ENCODE measurements around the gene TJP2. TPM values are rescaled to one million over a fixed set of nuclear protein-coding genes. Genes with fewer than 3 reads are reported as not detected.
"Not testable (repeated sequence)": the region's sequence is repeated elsewhere in the genome, so short reads cannot be mapped to it uniquely, and the experiment has no call there.

Gene TJP2
- total RNA-seq, 1 experiment from 2014 or later = 2.3 TPM

DNA sequence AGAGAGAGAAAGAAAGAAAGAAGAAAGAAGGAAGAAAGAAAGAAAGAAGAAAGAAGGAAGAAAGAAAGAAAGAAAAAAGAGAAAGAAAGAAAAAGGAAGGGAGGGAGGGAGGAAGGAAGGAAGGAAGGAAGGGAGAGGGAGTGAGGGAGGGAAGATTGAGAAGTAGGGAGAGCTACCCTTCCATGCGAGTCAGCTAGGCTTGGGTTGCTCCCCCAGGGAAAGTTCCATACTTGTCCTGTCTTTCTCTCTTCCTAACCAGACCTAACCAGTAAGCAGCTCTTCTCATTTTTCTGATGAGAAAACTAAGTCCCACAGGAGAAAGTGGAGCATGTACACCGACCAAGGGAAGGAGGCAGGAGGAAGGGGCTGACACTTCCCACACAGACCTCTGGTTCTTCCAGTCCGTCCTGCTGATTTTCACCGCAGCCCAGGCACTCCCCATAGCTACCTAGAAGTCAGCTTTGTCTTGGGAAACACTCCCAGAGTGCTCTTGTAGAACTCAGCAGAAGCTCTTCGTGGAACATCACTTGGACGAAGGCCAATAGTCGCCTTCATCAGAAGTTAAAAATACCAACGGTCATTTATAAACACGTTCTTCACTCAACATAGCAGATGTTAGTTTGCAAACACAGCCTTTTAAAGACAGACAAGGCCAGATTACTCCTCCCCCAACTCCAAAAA lies 121.9 kb downstream of the TJP2 start:
- H3K4me1 ChIP-seq (ENCODE audit: low read length) = no peaks in the 10 kb centered on the region
- DNase-seq = no peak
- no peaks in the 10 kb centered on the region for H3K36me3 ChIP-seq (ENCODE audit: insufficient read depth, low read length)
- H3K9me3 ChIP-seq (ENCODE audit: low read length) = no peaks in the 10 kb centered on the region
- no peak overlapping the region for H3K4me2 ChIP-seq (ENCODE audit: low read depth, low read length, poor library complexity, severe bottlenecking)
- H2AFZ ChIP-seq (ENCODE audit: low read length) = no peak overlapping the region
- H4K20me1 ChIP-seq (ENCODE audit: insufficient read depth, low read depth, low read length) = no peaks in the 10 kb centered on the region
- no peaks in the 10 kb centered on the region for H3K79me2 ChIP-seq (ENCODE audit: low read length)
- H3K9me2 ChIP-seq (replicated peaks; ENCODE audit: insufficient read depth, low read length) = no peaks in the 10 kb centered on the region
- H3K27ac ChIP-seq (ENCODE audit: low read length) = no peak overlapping the region
- no peak overlapping the region for H3K4me3 ChIP-seq (ENCODE audit: low read length)
- no peak overlapping the region for H3K9ac ChIP-seq (ENCODE audit: low read length)
- no peaks in the 10 kb centered on the region for H3K27me3 ChIP-seq (ENCODE audit: low read length)

DNA sequence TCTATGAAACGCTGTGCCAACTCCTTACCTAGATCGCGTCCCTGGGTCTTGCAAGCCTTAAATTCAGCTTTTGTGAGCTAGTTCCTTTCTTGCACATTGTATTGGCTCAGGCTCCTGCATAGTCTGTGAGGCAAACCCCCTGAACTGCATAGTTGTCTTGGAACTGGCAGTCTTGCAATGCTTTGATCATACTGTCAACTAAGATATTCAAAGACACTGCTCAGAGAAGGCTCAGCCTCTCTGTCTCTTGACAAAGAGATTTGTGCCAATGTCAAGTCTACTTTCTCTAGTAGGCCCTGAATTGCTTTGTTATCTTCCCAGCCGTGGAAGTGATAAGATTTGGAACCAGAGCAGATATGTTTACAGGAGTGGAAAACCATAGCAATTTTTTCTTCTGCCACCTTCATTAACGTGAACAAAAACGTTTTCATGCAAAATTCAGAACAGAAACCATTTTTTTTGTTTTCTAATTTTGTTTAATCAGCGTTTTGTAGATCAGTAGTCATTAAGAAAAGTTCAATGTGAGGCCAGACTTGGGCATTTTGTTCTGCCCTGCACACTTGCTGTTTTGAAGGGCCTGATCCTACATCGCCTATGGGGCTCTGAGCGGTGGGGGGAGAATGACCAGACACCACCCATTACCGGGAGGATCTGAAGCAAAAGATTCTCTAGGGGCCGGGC lies 123.4 kb downstream of the TJP2 start:
- Histone ChIP-seq H4K20me1 (ENCODE audit: insufficient read depth, low read depth, low read length) (no peaks in the 10 kb centered on the region), H3K27ac (ENCODE audit: low read length) (no peak overlapping the region), H3K4me1 (ENCODE audit: low read length) (no peaks in the 10 kb centered on the region), H3K79me2 (ENCODE audit: low read length) (no peaks in the 10 kb centered on the region), H3K36me3 (ENCODE audit: insufficient read depth, low read length) (no peaks in the 10 kb centered on the region), H3K9me3 (ENCODE audit: low read length) (no peaks in the 10 kb centered on the region), H3K4me2 (ENCODE audit: low read depth, low read length, poor library complexity, severe bottlenecking) (no peak overlapping the region), H3K9ac (ENCODE audit: low read length) (no peak overlapping the region), H3K27me3 (ENCODE audit: low read length) (no peaks in the 10 kb centered on the region), H2AFZ (ENCODE audit: low read length) (no peak overlapping the region), H3K9me2 (replicated peaks; ENCODE audit: insufficient read depth, low read length) (no peaks in the 10 kb centered on the region), H3K4me3 (ENCODE audit: low read length) (no peak overlapping the region)
- no peak for DNase-seq

DNA sequence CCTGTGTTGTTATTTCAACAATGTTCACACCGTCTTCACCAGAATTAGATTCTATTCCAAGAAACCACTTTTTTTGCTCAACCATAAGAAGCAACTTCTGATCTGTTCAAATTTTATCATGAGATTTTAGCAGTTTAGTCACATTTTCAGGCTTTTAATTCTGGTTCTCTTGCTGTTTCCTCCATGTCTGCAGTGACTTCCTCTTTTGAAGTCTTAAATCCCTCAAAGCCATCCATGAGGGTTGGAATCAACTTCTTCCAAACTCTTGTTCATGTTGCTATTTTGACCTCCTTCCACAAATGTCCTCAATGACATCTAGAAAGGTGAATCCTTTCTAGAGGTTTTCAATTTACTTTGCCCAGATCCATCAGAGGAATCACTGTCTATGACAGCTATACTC lies 125.2 kb downstream of the TJP2 start:
- Histone ChIP-seq H3K9me3 (ENCODE audit: low read length) (no peaks in the 10 kb centered on the region), H3K36me3 (ENCODE audit: insufficient read depth, low read length) (no peaks in the 10 kb centered on the region), H3K9me2 (replicated peaks; ENCODE audit: insufficient read depth, low read length) (no peaks in the 10 kb centered on the region), H3K27ac (ENCODE audit: low read length) (no peak overlapping the region), H2AFZ (ENCODE audit: low read length) (no peak overlapping the region), H3K27me3 (ENCODE audit: low read length) (no peaks in the 10 kb centered on the region), H4K20me1 (ENCODE audit: insufficient read depth, low read depth, low read length) (no peaks in the 10 kb centered on the region), H3K4me2 (ENCODE audit: low read depth, low read length, poor library complexity, severe bottlenecking) (no peak overlapping the region), H3K4me1 (ENCODE audit: low read length) (no peaks in the 10 kb centered on the region), H3K4me3 (ENCODE audit: low read length) (no peak overlapping the region), H3K9ac (ENCODE audit: low read length) (no peak overlapping the region), H3K79me2 (ENCODE audit: low read length) (no peaks in the 10 kb centered on the region)
- no peak for DNase-seq

DNA sequence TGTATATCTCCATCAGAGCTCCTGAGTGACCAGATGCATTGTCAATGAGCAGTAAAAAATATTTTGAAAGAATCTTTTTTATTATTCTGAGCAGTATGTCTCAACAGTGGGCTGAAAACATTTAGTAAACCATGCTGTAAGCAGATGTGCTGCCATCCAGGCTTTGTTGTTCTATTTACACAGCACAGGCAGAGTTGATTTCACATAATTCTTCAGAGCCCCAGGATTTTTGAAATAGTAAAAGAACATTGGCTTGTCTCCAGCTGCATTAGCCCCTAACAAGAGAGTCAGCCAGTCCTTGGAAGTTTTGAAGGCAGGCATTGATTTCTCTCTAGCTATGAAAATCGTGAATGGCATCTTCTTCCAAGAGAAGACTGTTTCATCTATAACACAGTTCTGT lies 125.7 kb downstream of the TJP2 start:
- H4K20me1 ChIP-seq (ENCODE audit: insufficient read depth, low read depth, low read length) = no peaks in the 10 kb centered on the region
- H3K4me2 ChIP-seq (ENCODE audit: low read depth, low read length, poor library complexity, severe bottlenecking) = no peak overlapping the region
- H3K27ac ChIP-seq (ENCODE audit: low read length) = no peak overlapping the region
- DNase-seq = no peak
- no peaks in the 10 kb centered on the region for H3K27me3 ChIP-seq (ENCODE audit: low read length)
- no peaks in the 10 kb centered on the region for H3K9me3 ChIP-seq (ENCODE audit: low read length)
- no peak overlapping the region for H3K9ac ChIP-seq (ENCODE audit: low read length)
- H3K79me2 ChIP-seq (ENCODE audit: low read length) = no peaks in the 10 kb centered on the region
- H2AFZ ChIP-seq (ENCODE audit: low read length) = no peak overlapping the region
- H3K9me2 ChIP-seq (replicated peaks; ENCODE audit: insufficient read depth, low read length) = no peaks in the 10 kb centered on the region
- no peaks in the 10 kb centered on the region for H3K4me1 ChIP-seq (ENCODE audit: low read length)
- no peaks in the 10 kb centered on the region for H3K36me3 ChIP-seq (ENCODE audit: insufficient read depth, low read length)
- H3K4me3 ChIP-seq (ENCODE audit: low read length) = no peak overlapping the region

- H3K27ac ChIP-seq (ENCODE audit: low read length) = no peak overlapping the region
- no peaks in the 10 kb centered on the region for H3K4me1 ChIP-seq (ENCODE audit: low read length)
- no peak overlapping the region for H3K4me3 ChIP-seq (ENCODE audit: low read length)
- no peaks in the 10 kb centered on the region for H3K9me3 ChIP-seq (ENCODE audit: low read length)
- no peak overlapping the region for H3K9ac ChIP-seq (ENCODE audit: low read length)
- H2AFZ ChIP-seq (ENCODE audit: low read length) = no peak overlapping the region
- H3K9me2 ChIP-seq (replicated peaks; ENCODE audit: insufficient read depth, low read length) = no peaks in the 10 kb centered on the region
- no peak overlapping the region for H3K4me2 ChIP-seq (ENCODE audit: low read depth, low read length, poor library complexity, severe bottlenecking)
- no peaks in the 10 kb centered on the region for H3K27me3 ChIP-seq (ENCODE audit: low read length)
- DNase-seq = no peak
- H3K36me3 ChIP-seq (ENCODE audit: insufficient read depth, low read length) = no peaks in the 10 kb centered on the region
- H3K79me2 ChIP-seq (ENCODE audit: low read length) = no peaks in the 10 kb centered on the region
- H4K20me1 ChIP-seq (ENCODE audit: insufficient read depth, low read depth, low read length) = no peaks in the 10 kb centered on the region
Observed at GRCh38 chr9:69303331-69303730, 129.3 kb downstream of the TJP2 start.

DNA sequence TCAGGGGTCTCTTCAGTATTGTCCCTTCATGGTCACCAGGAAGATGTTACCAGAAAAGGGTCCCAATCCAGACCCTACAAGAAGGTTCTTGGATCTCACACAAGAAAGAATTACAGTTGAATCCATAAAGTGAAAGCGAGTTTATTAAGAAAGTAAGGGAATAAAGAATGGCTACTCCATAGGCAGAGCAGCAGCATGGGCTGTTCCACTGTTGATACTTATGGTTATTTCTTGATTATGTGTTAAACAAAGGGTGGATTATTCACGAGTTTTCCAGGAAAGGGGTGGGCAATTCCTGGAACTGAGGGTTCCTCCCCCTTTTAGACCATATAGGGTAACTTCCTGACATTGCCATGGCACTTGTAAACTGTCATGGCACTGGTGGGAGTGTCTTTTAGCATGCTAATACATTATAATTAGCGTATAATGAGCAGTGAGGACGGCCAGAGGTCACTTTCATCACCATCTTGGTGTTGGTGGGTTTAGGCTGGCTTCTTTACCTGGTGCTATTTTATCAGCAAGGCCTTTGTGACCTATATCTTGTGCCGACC lies 132.9 kb downstream of the TJP2 start:
- H3K9me3 ChIP-seq (ENCODE audit: low read length); H3K27ac ChIP-seq (ENCODE audit: low read length); H4K20me1 ChIP-seq (ENCODE audit: insufficient read depth, low read depth, low read length); DNase-seq; H3K4me1 ChIP-seq (ENCODE audit: low read length); H3K36me3 ChIP-seq (ENCODE audit: insufficient read depth, low read length); H3K27me3 ChIP-seq (ENCODE audit: low read length); H3K9ac ChIP-seq (ENCODE audit: low read length); H3K4me3 ChIP-seq (ENCODE audit: low read length); H3K9me2 ChIP-seq (replicated peaks; ENCODE audit: insufficient read depth, low read length); H3K79me2 ChIP-seq (ENCODE audit: low read length); H2AFZ ChIP-seq (ENCODE audit: low read length); H3K4me2 ChIP-seq (ENCODE audit: low read depth, low read length, poor library complexity, severe bottlenecking): not testable (repeated sequence)

DNA sequence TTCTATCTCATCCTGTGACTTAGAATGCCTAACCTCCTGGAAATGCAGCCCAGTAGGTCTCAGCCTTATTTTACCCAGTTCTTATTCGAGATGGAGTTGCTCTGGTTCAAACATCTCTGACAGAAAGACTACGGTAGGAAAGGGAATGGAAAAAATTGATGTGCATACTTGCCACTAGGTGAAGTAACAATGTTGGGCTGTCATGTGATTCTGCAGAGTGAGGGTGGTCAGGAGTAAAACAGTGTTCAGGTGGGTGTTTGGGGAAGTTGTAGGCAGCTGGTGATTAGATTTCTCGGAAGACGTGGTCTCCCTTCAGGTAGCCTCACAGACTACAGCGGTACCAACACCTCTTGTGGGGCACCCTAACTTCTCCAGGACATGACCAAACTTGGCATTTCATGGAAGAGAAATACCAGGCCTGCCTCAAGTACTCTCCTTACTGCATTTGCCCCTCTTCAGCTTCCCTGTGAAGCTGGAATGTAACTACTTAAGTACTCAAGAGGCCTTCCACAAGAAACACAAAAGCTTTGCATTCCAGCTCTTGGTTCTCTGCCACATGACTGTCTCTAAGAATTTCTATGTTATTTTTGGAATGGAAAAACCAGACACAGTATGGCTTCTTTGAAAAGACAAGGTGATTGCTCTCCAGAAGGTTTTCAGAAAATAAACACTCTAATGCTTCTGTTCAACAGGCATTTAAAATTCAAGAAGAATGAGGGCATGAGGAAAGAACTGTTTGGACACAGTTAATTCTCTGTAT lies 133.5 kb downstream of the TJP2 start:
- no peak overlapping the region for H3K4me2 ChIP-seq (ENCODE audit: low read depth, low read length, poor library complexity, severe bottlenecking)

More for the DNA sequence above, 133.5 kb downstream of the TJP2 start:
- no peak overlapping the region for H3K9ac ChIP-seq (ENCODE audit: low read length)
- no peak overlapping the region for H2AFZ ChIP-seq (ENCODE audit: low read length)
- no peaks in the 10 kb centered on the region for H3K4me1 ChIP-seq (ENCODE audit: low read length)
- H3K9me3 ChIP-seq (ENCODE audit: low read length) = peaks cover 3% of the 10 kb centered on the region; the same call in 1 of the 2 replicates
- DNase-seq = no peak
- no peak overlapping the region for H3K4me3 ChIP-seq (ENCODE audit: low read length)
- no peaks in the 10 kb centered on the region for H3K9me2 ChIP-seq (replicated peaks; ENCODE audit: insufficient read depth, low read length)
- no peaks in the 10 kb centered on the region for H3K36me3 ChIP-seq (ENCODE audit: insufficient read depth, low read length)
- no peaks in the 10 kb centered on the region for H4K20me1 ChIP-seq (ENCODE audit: insufficient read depth, low read depth, low read length)
- no peaks in the 10 kb centered on the region for H3K27me3 ChIP-seq (ENCODE audit: low read length)
- H3K27ac ChIP-seq (ENCODE audit: low read length) = no peak overlapping the region
- no peaks in the 10 kb centered on the region for H3K79me2 ChIP-seq (ENCODE audit: low read length)
